ENCODE results near the gene HM13.
A peak's percentile ranks its signal among the peaks of the same experiment; 100 is the strongest.
"Not testable (repeated sequence)": the region's sequence is repeated elsewhere in the genome, so short reads cannot be mapped to it uniquely, and the experiment has no call there.

The HM13 gene

GRCh38 chr20:31587545-31588389 is 73.5 kb downstream of the HM13 start:
- DNase-seq (ENCODE audit: low read depth, low spot score): no peak

- no peak for DNase-seq (ENCODE audit: low read depth, low spot score)
Measured at GRCh38 chr20:31590717-31591225, 76.5 kb downstream of the HM13 start.

GRCh38 chr20:31593221-31594001 is 79.2 kb downstream of the HM13 start:
- no peak for DNase-seq (ENCODE audit: low read depth, low spot score)

- DNase-seq (ENCODE audit: low read depth, low spot score): no peak
Measured at GRCh38 chr20:31594002-31594557, 79.8 kb downstream of the HM13 start.

- no peak for DNase-seq (ENCODE audit: low read depth, low spot score)
Measured at GRCh38 chr20:31594558-31595379, 80.5 kb downstream of the HM13 start.

- DNase-seq (ENCODE audit: low read depth, low spot score): no peak
Measured at GRCh38 chr20:31595380-31595653, 81.1 kb downstream of the HM13 start.

GRCh38 chr20:31595654-31596411 is 81.6 kb downstream of the HM13 start:
- DNase-seq (ENCODE audit: low read depth, low spot score): peak; percentile 75

GRCh38 chr20:31596412-31596715 is 82.1 kb downstream of the HM13 start:
- not testable (repeated sequence) for DNase-seq (ENCODE audit: low read depth, low spot score)

- no peak for DNase-seq (ENCODE audit: low read depth, low spot score)
Measured at GRCh38 chr20:31596831-31597480, 82.7 kb downstream of the HM13 start.

- no peak for DNase-seq (ENCODE audit: low read depth, low spot score)
Measured at GRCh38 chr20:31597481-31597855, 83.2 kb downstream of the HM13 start.

GRCh38 chr20:31602431-31602778 is 88.2 kb downstream of the HM13 start:
- DNase-seq (ENCODE audit: low read depth, low spot score): no peak

- peak; percentile 65 for DNase-seq (ENCODE audit: low read depth, low spot score)
Measured at GRCh38 chr20:31602779-31603441, 88.7 kb downstream of the HM13 start.

GRCh38 chr20:31603822-31604566 is 89.8 kb downstream of the HM13 start:
- DNase-seq (ENCODE audit: low read depth, low spot score): peak; percentile 88

GRCh38 chr20:31604567-31605030 is 90.4 kb downstream of the HM13 start:
- DNase-seq (ENCODE audit: low read depth, low spot score): no peak

- DNase-seq (ENCODE audit: low read depth, low spot score): peak; percentile 93
Measured at GRCh38 chr20:31605031-31605901, 91.0 kb downstream of the HM13 start, which contains the start of gene ID1. ID1 (plus strand) TSS chr20:31605289; CDS start chr20:31605388, 99 bp downstream.

GRCh38 chr20:31605902-31606803 is 91.9 kb downstream of the HM13 start:
- DNase-seq (ENCODE audit: low read depth, low spot score): no peak
